ENCODE results near the gene MACF1. TPM values are rescaled to one million over a fixed set of nuclear protein-coding genes. Genes with fewer than 3 reads are reported as not detected.
A peak's percentile ranks its signal among the peaks of the same experiment; 100 is the strongest.

Gene MACF1
- total RNA-seq, 3 donors from 2014 or later: 104 to 128 (median 120) TPM

GRCh38 chr1:39170731-39171667 lies 33.5 kb upstream of the MACF1 start:
- Mint-ChIP-seq H3K4me1 (ENCODE audit: low read depth) (no peaks in the 10 kb centered on the region), H3K36me3 (ENCODE audit: insufficient read depth) (no peaks in the 10 kb centered on the region), H3K9me3 (no peaks in the 10 kb centered on the region), H3K27me3 (ENCODE audit: low read depth) (peaks cover 2% of the 10 kb centered on the region), H3K4me3 (no peak overlapping the region)
- no peak for ATAC-seq
- no peak for DNase-seq

- DNase-seq: no peak
- Mint-ChIP-seq H3K36me3 (ENCODE audit: insufficient read depth) (no peaks in the 10 kb centered on the region), H3K4me3 (no peak overlapping the region), H3K4me1 (ENCODE audit: low read depth) (no peaks in the 10 kb centered on the region), H3K27me3 (ENCODE audit: low read depth) (peaks cover 2% of the 10 kb centered on the region), H3K9me3 (no peaks in the 10 kb centered on the region)
- no peak for ATAC-seq
Observed at GRCh38 chr1:39173119-39173994, 31.1 kb upstream of the MACF1 start.

GRCh38 chr1:39173995-39174380 lies 30.5 kb upstream of the MACF1 start:
- H3K4me1 Mint-ChIP-seq (ENCODE audit: low read depth): no peaks in the 10 kb centered on the region
- no peak overlapping the region for H3K4me3 Mint-ChIP-seq
- no peaks in the 10 kb centered on the region for H3K9me3 Mint-ChIP-seq
- no peak for DNase-seq
- no peaks in the 10 kb centered on the region for H3K36me3 Mint-ChIP-seq (ENCODE audit: insufficient read depth)
- H3K27me3 Mint-ChIP-seq (ENCODE audit: low read depth): peaks cover under 1% of the 10 kb centered on the region
- no peak for ATAC-seq

GRCh38 chr1:39174390-39175081 lies 30.0 kb upstream of the MACF1 start:
- DNase-seq (no peak), ATAC-seq (no peak)
- no peaks in the 10 kb centered on the region for H3K4me1 Mint-ChIP-seq (ENCODE audit: low read depth)
- H3K27me3 Mint-ChIP-seq (ENCODE audit: low read depth): no peaks in the 10 kb centered on the region
- H3K36me3 Mint-ChIP-seq (ENCODE audit: insufficient read depth): no peaks in the 10 kb centered on the region
- no peaks in the 10 kb centered on the region for H3K9me3 Mint-ChIP-seq
- H3K4me3 Mint-ChIP-seq: no peak overlapping the region

- Mint-ChIP-seq H3K27me3 (ENCODE audit: low read depth) (no peaks in the 10 kb centered on the region), H3K9me3 (no peaks in the 10 kb centered on the region), H3K4me1 (ENCODE audit: low read depth) (no peaks in the 10 kb centered on the region), H3K36me3 (ENCODE audit: insufficient read depth) (no peaks in the 10 kb centered on the region), H3K4me3 (no peak overlapping the region)
- no peak for ATAC-seq
- no peak for DNase-seq
Observed at GRCh38 chr1:39177706-39178105, 26.8 kb upstream of the MACF1 start.

GRCh38 chr1:39178541-39179431 lies 25.7 kb upstream of the MACF1 start:
- H3K36me3 Mint-ChIP-seq (ENCODE audit: insufficient read depth): no peaks in the 10 kb centered on the region
- H3K4me1 Mint-ChIP-seq (ENCODE audit: low read depth): peaks cover 10% of the 10 kb centered on the region
- H3K9me3 Mint-ChIP-seq: no peaks in the 10 kb centered on the region
- H3K27me3 Mint-ChIP-seq (ENCODE audit: low read depth): no peaks in the 10 kb centered on the region
- no peak for DNase-seq
- ATAC-seq: no peak
- H3K4me3 Mint-ChIP-seq: no peak overlapping the region

- Mint-ChIP-seq H3K4me3 (no peak overlapping the region), H3K9me3 (no peaks in the 10 kb centered on the region), H3K4me1 (ENCODE audit: low read depth) (peaks cover 35% of the 10 kb centered on the region), H3K27me3 (ENCODE audit: low read depth) (no peaks in the 10 kb centered on the region), H3K36me3 (ENCODE audit: insufficient read depth) (no peaks in the 10 kb centered on the region)
- DNase-seq: no peak
- ATAC-seq: no peak
Observed at GRCh38 chr1:39181311-39181710, 23.2 kb upstream of the MACF1 start.

GRCh38 chr1:39182804-39183203 lies 21.7 kb upstream of the MACF1 start:
- Mint-ChIP-seq H3K9me3 (no peaks in the 10 kb centered on the region), H3K4me1 (ENCODE audit: low read depth) (peaks cover 45% of the 10 kb centered on the region), H3K27me3 (ENCODE audit: low read depth) (no peaks in the 10 kb centered on the region), H3K36me3 (ENCODE audit: insufficient read depth) (no peaks in the 10 kb centered on the region), H3K4me3 (no peak overlapping the region)
- DNase-seq (no peak), ATAC-seq (no peak)

GRCh38 chr1:39183503-39184353 lies 20.8 kb upstream of the MACF1 start:
- H3K4me3 Mint-ChIP-seq: peak overlapping the region; percentile 58
- H3K27me3 Mint-ChIP-seq (ENCODE audit: low read depth): no peaks in the 10 kb centered on the region
- DNase-seq (peak; percentile 80), ATAC-seq (peak; percentile 83 to 84)
- peaks cover 45% of the 10 kb centered on the region for H3K4me1 Mint-ChIP-seq (ENCODE audit: low read depth)
- no peaks in the 10 kb centered on the region for H3K9me3 Mint-ChIP-seq
- H3K36me3 Mint-ChIP-seq (ENCODE audit: insufficient read depth): no peaks in the 10 kb centered on the region

GRCh38 chr1:39184354-39184818 lies 20.1 kb upstream of the MACF1 start:
- no peaks in the 10 kb centered on the region for H3K27me3 Mint-ChIP-seq (ENCODE audit: low read depth)
- H3K4me3 Mint-ChIP-seq: peak overlapping the region; percentile 58
- H3K9me3 Mint-ChIP-seq: no peaks in the 10 kb centered on the region
- no peaks in the 10 kb centered on the region for H3K36me3 Mint-ChIP-seq (ENCODE audit: insufficient read depth)
- peaks cover 50% of the 10 kb centered on the region for H3K4me1 Mint-ChIP-seq (ENCODE audit: low read depth)
- DNase-seq: no peak
- ATAC-seq: no peak

- no peaks in the 10 kb centered on the region for H3K9me3 Mint-ChIP-seq
- ATAC-seq (no peak), DNase-seq (no peak)
- no peaks in the 10 kb centered on the region for H3K27me3 Mint-ChIP-seq (ENCODE audit: low read depth)
- peaks cover 77% of the 10 kb centered on the region for H3K4me1 Mint-ChIP-seq (ENCODE audit: low read depth)
- no peaks in the 10 kb centered on the region for H3K36me3 Mint-ChIP-seq (ENCODE audit: insufficient read depth)
- no peak overlapping the region for H3K4me3 Mint-ChIP-seq
Observed at GRCh38 chr1:39187275-39188046, 17.0 kb upstream of the MACF1 start.

GRCh38 chr1:39189592-39190041 lies 14.9 kb upstream of the MACF1 start:
- ATAC-seq (no peak), DNase-seq (no peak)
- H3K4me3 Mint-ChIP-seq: no peak overlapping the region
- no peaks in the 10 kb centered on the region for H3K9me3 Mint-ChIP-seq
- peaks cover 78% of the 10 kb centered on the region for H3K4me1 Mint-ChIP-seq (ENCODE audit: low read depth)
- no peaks in the 10 kb centered on the region for H3K27me3 Mint-ChIP-seq (ENCODE audit: low read depth)
- H3K36me3 Mint-ChIP-seq (ENCODE audit: insufficient read depth): no peaks in the 10 kb centered on the region

All from activated T-cell treated with anti-CD3 and anti-CD28 coated beads, Interleukin-2, amount 50 U/mL, for 4 hours (primary cell).